Activated CD4-positive, alpha-beta T cell treated with anti-CD3 and anti-CD28 coated beads, Interleukin-2, amount 50 U/mL, for 24 hours (primary cell): ENCODE data around the gene MEX3C.

Experiments
- DNase-seq, 2 donors: peaks; one replicate each; pipeline ENCODE4 v3.0.0-alpha.2; 2020; ENCODE audit warnings: low read depth in 1 of 2, low spot score in 1 of 2

MEX3C gene

DNA sequence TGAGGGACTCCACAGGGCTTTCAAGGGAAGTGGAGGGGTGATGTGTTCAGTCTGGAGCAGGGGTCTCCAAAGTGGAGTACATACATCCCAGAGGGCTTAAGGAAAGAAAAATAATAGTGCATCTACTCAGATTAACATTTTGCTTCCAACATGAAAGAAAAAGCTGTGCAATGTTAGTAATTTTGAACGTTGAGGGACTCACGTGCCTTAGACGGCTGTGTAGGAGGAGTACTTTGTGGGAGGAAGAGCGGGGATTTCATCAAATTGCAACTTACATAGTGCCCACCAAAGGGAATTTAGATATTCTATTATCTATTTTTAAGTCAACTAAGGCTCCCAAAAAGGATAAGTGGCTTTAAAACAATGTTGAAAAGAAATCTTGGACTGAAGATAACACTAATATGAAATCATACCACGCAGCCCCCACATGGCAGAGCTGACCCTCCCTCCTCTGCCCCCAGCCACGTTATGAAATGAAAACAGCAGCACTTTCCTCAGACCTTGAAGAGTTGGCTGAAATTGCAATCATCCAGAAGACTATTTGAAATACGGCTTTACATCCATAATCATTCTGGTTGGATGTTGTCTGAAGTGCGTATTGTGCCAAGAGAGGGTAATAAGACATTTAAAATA is 42.9 kb downstream of the MEX3C start:
- no peak for DNase-seq

DNA sequence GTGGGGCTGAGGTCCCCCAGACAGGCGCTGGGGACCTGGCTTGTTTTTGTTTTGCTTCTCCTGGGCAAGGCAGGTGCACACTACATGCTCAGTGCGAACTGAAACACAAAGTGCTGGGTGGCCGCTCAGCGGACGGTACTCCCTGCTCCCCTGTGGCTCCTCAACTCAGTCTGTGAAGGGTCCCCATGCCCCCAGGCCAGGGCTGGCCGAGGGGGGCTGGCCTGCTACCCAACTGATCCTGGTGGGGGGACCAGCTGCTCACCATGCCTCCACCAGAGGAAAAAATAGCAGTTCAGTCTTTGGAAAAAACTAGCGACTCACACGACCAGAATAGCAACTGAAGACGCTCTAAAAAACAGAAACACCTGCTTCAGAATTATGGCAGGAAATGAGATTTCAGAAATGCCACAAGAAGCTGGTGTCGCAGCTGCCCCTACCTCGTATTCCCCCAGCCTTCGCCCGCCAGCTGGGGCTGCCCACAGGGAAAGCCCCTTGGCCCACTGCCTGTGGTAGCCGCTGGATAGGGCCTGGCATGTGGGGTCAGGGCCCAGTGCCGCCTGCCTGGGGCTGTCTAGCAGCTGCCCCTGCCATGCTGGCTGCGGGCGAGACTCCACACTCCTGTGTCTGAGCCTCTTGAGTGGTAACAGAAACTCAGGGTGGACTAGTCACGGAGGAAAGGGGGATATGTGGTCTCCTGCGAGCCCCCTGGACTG is 43.7 kb downstream of the MEX3C start:
- DNase-seq: peak in 1 of 2 donors; percentile 20

DNA sequence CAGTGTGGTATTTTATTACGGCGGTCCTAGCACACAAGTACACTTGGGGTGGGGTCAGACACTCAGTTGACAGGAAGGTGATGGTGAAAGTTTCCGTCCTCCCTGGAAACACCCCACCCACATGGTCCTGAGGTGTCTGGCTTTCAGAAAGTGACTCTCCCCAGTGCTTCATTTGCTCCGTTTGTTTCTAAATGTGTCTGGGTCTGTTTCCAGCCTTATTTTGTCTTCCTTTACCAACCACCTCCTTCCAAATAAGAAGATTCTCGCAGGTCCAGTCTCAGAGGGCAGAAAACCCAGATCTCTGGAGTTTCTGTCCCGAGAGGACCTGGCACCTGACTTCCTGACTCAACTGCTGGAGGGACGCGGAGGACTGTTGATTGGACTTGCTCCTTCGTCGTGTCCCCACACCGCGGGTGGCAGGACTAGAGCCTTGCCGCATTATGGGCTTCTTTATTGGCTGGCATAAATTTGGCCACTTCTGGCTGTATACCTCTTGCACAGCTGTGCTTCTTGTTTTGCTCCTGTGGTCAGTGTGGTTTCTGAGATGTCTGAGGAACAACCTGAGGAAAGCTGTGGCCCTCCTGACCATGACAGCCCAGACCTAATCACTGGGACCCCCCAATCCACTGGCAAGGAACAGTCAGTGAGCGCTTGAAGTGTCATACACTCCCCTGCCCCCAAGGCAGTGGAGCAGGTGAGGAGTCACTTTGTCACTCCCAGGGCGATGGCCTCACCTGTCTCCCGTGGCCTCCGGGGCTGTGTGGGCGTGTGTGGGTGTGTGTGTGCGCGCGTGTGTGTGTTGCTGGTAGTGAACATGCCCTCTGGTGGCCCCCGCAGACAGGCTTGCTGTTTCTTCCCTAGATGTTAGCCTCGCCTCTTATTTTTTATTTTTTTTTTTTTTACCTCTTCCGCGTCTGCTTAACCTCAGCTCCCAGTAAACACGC is 45.6 kb downstream of the MEX3C start:
- DNase-seq: peak; percentile 51 to 73

DNA sequence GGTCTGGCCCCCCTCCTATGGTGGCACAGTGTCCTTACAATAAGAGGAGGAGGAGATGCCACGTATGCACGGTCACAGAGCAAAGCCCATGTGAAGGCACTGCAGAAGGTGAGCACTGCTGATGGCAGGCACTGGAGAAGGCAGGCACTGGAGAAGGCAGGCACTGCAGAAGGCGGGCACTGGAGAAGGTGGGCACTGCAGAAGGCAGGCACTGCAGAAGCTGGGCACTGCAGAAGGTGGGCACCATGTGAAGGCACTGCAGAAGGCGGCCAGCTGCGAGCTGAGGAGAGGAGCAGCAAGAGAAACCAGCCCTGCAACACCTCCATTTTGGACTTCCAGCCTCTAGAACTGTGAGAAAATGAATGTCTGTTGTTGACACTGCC is 46.3 kb downstream of the MEX3C start:
- DNase-seq: no peak

GRCh38 chr18:51150113-51150700 is 47.3 kb downstream of the MEX3C start:
- DNase-seq: no peak

DNA sequence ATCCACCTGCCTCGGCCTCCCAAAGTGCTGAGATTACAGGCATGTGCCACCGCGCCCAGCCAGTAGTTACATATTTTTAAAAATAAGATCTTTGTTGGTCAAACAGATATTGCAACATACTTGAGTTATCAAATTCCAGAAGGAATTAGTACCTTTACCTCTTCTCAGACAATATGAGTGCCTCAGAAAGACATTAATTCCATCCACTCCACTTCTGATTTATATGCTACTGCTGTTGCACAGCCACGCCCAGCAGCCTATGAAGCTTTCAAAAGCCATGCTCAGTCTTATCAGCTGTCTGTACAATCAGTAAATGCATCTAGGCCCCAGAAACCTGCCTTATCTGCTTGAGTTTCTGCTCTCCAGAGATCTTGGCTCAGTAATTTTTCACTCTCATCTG is 47.8 kb downstream of the MEX3C start:
- DNase-seq: no peak

- no peak for DNase-seq
Measured at GRCh38 chr18:51146909-51147308, 50.6 kb downstream of the MEX3C start.

GRCh38 chr18:51138936-51139335 is 58.5 kb downstream of the MEX3C start:
- DNase-seq: no peak

- no peak for DNase-seq
Measured at GRCh38 chr18:51137891-51138290, 59.6 kb downstream of the MEX3C start.

DNA sequence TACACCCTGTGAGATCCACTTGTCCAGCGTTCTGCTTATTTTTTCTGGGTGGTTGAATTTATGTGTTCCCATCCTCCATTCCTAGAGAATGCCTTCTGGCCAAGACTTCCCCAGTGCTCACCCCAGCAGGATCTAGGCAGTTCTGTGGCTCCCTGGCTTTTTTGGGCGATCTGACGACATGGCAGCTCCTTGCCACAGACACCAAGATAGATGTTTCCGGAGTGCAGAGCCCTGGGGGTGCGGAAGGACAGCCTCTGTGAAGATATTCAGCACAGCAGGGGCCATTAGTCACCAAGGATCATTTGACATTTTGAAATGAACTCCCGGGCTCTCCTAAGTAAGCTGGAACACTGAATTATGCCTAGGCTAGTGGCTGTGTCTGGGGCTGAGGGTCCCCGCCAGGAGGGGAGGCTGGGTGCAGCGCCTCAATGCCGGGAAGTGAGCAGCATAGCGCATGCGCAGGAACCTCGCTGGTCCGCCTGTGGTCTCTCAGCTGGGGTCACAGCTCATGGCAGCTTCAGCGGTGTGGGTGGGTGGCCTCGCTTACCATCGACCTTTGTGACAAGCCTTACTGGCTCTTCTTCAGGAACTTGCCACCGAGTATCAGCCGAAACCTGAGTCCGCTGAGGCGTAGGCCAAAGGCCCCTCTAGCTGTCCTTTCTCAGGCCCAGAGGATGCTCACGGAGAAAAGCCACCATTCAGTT is 60.3 kb downstream of the MEX3C start:
- no peak for DNase-seq

- DNase-seq: peak in 1 of 2 donors; percentile 24
Measured at GRCh38 chr18:51135795-51136194, 61.7 kb downstream of the MEX3C start.

DNA sequence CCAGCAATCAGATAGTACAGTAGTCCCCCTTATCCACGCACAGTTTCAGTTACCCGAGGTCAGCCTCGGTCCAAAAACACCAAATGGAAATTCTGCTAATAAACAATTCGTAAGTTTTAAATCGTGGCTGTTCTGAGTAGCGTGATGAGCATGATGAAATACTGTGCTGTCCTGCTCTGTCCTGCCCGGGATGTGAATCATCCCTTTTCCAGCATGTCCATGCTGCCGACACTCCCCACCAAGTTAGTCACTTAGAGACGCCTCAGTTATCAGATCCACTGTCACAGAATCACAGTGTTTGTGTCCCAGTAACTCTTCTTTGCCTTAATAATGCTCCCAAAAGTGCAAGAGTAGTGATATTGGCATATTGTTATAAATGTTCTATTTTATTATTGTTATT is 62.1 kb downstream of the MEX3C start:
- no peak for DNase-seq

DNA sequence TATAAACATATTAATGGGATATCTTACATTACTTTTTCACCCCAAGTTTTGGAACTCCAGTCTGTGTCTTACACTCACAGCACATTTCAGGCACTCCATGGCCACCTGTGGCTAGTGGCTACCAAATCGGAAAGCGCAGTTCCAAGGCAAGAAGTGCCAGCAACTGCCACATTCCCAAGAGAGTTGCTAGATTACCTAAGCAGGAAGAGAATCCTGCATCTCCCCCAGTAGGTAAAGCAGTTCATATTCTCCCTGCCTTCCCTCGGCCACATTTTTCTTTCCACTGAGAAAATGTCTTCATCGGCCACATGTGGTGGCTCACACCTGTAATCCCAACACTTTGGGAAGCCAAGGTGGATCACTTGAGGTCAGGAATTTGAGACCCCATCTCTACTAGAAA is 62.8 kb downstream of the MEX3C start:
- no peak for DNase-seq

DNA sequence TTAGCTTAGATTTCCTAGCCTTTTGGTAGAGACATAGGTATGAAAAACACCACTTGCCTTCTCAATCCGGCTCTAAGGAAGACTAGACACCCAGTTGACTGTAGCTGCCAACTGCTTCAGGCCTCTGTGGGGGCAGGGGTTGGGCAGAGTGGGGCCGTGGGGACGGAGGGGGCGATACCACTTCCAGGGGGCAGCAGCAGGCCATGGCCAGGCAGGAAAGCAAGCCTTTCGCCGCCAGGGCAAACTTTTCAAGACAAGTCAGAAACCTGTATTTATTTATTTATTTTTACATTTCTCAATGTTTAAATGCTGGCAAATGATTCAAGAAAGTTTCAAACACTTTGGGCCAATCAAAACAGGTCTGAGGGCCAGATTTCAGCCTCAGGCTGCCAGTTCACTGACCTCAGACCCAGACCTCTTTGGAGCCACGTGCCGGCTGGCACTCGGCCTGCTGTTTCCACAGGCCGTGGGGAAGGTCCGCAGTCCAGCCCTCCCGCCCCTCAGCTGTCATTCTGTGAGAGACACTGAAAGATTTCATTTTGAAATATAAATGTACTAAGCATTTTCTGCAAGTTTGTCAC is 63.8 kb downstream of the MEX3C start:
- no peak for DNase-seq

GRCh38 chr18:51132256-51132935 is 65.1 kb downstream of the MEX3C start:
- no peak for DNase-seq

GRCh38 chr18:51128533-51128932 is 68.9 kb downstream of the MEX3C start:
- DNase-seq: no peak

GRCh38 chr18:51127664-51128063 is 69.8 kb downstream of the MEX3C start:
- no peak for DNase-seq

GRCh38 chr18:51125976-51126375 is 71.5 kb downstream of the MEX3C start:
- no peak for DNase-seq
